IPS-15b (cell line): ENCODE measurements around the gene SLC25A20.

Source experiments
- H3K27me3 ChIP-seq: one replicate; pipeline ENCODE4 v1.6.1; 2013; ENCODE audit warnings: low read length; ENCODE audit not compliant: control insufficient read depth, insufficient read depth
- H3K36me3 ChIP-seq: one replicate; pipeline ENCODE4 v1.6.1; 2013; ENCODE audit warnings: low read length; ENCODE audit not compliant: control insufficient read depth, insufficient read depth
- H3K4me1 ChIP-seq: one replicate; pipeline ENCODE4 v1.6.1; 2013; ENCODE audit warnings: mild to moderate bottlenecking, low read length; ENCODE audit not compliant: control insufficient read depth, insufficient read depth
- H3K4me3 ChIP-seq: one replicate; pipeline ENCODE4 v1.5.1; 2013; ENCODE audit warnings: low read depth, low read length
- H3K9ac ChIP-seq: one replicate; pipeline ENCODE4 v1.6.1; 2013; ENCODE audit warnings: low read depth, mild to moderate bottlenecking, low read length
- H3K9me3 ChIP-seq: one replicate; pipeline ENCODE4 v1.6.1; 2013; ENCODE audit warnings: mild to moderate bottlenecking, low read length; ENCODE audit not compliant: control insufficient read depth, insufficient read depth

The SLC25A20 gene

DNA sequence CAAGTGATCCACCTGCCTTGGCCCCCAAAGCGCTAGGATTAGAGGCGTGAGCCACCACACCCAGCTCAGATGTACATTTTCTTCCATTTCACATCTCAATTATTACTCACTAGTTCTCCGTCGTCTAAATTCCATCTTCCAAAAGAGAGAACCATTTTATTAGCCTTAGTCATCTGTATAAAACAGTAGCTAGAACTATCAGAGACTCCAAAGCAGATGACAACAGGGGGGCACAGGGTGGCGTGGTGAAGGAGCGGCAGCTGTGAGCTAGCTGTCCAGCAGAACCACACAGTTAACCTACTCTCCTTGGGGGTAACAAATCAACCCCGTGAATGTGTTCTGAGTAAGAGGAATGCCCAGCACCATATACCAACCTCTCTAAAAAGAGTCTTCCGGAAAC is 7.1 kb downstream of the SLC25A20 start:
- Histone ChIP-seq H3K36me3 (no peaks in the 10 kb centered on the region), H3K4me1 (no peaks in the 10 kb centered on the region), H3K9ac (no peak overlapping the region), H3K27me3 (no peaks in the 10 kb centered on the region), H3K9me3 (no peaks in the 10 kb centered on the region), H3K4me3 (no peak overlapping the region)

DNA sequence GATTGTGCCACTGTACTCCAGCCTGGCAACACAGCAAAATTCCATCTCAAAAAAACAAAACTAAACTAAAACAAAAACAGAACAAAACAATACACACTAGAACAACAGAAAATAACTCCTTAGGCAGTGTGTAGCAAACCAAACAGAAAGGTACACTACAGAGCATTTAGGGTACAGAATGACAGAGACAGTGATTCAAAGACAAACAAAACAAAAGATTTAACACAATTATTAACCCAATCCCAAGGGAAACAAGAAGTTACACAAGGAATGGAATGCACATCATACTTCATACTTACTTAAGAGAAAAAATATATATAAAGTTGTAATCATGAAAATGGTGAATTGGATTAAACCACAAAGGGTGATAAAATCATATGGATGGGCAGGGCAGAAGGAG is 12.9 kb downstream of the SLC25A20 start:
- H3K9ac ChIP-seq, result no peak overlapping the region
- no peaks in the 10 kb centered on the region for H3K4me1 ChIP-seq
- H3K36me3 ChIP-seq, result no peaks in the 10 kb centered on the region
- H3K4me3 ChIP-seq, result no peak overlapping the region
- no peaks in the 10 kb centered on the region for H3K27me3 ChIP-seq
- no peaks in the 10 kb centered on the region for H3K9me3 ChIP-seq

DNA sequence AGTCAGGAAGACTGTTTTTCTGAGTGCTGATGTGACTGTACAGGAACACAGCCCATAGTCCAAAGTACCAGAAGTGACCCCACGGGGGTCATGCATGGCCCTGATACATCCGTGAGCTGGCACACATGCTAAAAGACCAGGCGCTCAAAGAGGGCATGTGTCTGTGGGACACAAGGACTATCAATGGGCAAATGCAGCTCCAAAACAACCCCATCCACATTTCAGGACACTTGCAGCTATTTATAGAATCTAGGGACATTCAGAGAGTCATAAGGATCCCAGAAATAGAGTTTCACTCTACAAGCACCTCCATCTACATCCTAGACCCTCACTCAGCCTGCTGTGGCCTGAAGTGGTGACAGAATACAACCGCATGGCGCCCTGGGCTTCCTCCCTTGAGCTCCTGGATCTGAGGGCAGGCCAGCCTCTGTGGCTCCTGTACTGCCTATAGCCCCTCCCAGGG is 17.0 kb downstream of the SLC25A20 start:
- H3K9ac ChIP-seq, result no peak overlapping the region

DNA sequence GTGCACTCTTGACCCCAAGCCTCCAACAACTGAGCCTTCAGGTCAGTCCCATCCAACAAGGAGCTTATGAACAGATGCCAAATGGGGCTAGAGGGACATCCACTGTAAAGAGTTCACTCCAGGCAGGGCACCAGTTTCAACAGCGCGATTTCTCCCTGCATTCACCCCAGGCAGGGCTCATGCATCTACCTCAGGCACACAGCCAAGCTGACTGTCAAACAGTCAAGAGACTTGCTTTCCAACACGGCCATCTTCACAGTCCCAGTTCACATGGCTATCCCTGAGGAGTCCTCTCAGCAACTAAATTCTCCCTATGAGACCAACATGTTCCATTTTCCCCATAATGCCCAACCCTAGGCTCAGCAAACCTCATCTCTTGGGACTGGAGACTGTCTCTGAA is 17.7 kb downstream of the SLC25A20 start:
- no peaks in the 10 kb centered on the region for H3K4me1 ChIP-seq
- no peak overlapping the region for H3K4me3 ChIP-seq
- no peak overlapping the region for H3K9ac ChIP-seq
- no peaks in the 10 kb centered on the region for H3K9me3 ChIP-seq
- no peaks in the 10 kb centered on the region for H3K27me3 ChIP-seq
- H3K36me3 ChIP-seq, result no peaks in the 10 kb centered on the region

More for the DNA sequence above, 17.0 kb downstream of the SLC25A20 start:
- H3K9me3 ChIP-seq, result no peaks in the 10 kb centered on the region
- no peaks in the 10 kb centered on the region for H3K36me3 ChIP-seq
- H3K4me1 ChIP-seq, result no peaks in the 10 kb centered on the region
- no peaks in the 10 kb centered on the region for H3K27me3 ChIP-seq
- no peak overlapping the region for H3K4me3 ChIP-seq

DNA sequence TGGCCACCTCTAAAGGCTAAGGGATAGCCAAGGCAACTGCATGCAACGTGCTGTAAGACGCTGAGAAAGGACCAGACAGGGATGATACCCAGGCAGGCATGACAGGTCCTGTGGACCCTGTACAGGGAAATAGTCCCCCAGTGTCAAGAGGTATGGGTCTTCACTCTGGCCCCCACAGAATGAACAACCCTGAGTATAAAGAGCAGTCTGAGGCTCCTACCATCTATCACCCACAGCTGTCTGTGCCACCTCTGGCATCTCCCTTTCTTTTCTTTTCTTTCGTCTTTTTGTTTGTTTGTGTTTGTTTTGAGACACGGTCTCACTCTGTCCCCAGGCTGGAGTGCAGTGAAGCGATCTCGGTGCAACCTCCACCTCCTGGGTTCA is 18.7 kb downstream of the SLC25A20 start:
- Histone ChIP-seq H3K4me3 (no peak overlapping the region), H3K27me3 (no peaks in the 10 kb centered on the region), H3K36me3 (no peaks in the 10 kb centered on the region), H3K4me1 (no peaks in the 10 kb centered on the region), H3K9me3 (no peaks in the 10 kb centered on the region), H3K9ac (no peak overlapping the region)

DNA sequence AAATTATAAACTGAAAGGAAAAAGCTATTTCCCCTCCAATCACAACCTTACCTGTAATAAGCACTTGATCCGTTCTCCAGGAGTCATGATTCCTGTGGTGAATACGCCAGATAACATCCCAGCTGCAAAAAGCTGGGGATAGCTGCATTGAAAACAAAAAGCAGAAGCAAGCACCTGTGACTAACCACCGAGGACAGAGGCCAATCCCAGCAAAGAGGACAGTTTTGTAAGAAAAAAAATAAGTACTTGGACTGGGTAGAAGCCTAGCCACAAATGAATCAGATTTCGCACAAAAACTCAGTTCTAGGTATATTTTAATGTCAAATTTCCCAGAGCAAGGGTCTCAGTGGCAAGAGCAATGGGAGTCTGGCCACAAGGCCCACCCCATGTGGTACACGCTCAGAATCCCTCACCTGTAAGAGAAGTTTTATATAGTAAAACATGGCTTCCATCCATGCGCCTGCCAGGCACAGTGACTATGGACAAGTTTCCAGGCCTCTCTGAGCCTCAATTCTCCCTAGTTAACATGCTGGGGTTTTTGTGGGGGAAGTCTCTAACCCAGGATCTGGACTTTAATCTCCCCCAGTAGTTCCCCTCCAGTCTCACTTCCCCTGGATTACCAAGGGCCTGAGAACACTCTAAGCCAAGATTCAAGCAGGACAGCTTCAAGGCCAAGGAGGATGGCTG is 19.2 kb downstream of the SLC25A20 start:
- H3K36me3 ChIP-seq, result no peaks in the 10 kb centered on the region
- no peaks in the 10 kb centered on the region for H3K9me3 ChIP-seq
- no peak overlapping the region for H3K4me3 ChIP-seq
- H3K27me3 ChIP-seq, result no peaks in the 10 kb centered on the region
- H3K9ac ChIP-seq, result no peak overlapping the region
- H3K4me1 ChIP-seq, result no peaks in the 10 kb centered on the region

DNA sequence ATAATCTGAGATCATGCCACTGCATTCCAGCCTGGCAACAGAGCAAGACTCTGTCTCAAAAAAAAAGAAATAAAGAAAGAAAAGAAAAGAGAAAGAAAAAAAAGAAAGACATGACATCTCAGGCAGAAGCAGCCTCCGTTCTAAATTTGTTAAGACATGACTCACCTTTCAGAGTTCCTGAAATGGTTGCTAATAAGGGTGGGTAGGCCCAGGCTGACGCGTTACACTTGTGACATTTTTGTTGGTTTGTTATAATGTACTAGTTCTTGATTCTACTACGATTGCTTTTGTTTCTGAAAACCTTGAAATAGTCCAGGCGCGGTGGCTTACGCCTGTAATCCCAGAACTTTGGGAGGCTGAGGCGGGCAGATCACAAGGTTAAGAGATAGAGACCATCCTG is 21.0 kb downstream of the SLC25A20 start:
- Histone ChIP-seq H3K36me3 (no peaks in the 10 kb centered on the region), H3K9ac (no peak overlapping the region), H3K4me3 (no peak overlapping the region), H3K27me3 (no peaks in the 10 kb centered on the region), H3K9me3 (no peaks in the 10 kb centered on the region), H3K4me1 (no peaks in the 10 kb centered on the region)

DNA sequence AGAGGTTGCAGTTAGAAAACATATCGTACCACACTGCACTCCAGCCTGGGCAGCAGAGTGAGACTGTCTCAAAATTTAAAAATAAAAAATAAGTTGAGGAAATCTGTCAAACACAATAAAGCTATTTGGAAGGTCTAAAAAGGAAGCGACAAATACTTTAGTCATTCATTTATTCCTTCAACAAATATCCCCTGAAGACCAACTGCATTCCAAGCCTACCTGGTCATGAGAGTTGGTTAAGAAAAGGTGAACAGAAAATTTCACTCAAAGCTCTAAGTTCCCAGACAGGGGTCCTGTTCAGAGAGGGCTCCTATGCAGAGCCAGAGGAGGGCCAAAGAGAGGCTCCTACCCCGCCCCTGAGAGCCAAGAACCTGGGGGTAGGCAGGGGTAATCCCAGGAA is 35.6 kb downstream of the SLC25A20 start:
- Histone ChIP-seq H3K9ac (no peak overlapping the region), H3K9me3 (no peaks in the 10 kb centered on the region), H3K4me3 (no peak overlapping the region), H3K27me3 (no peaks in the 10 kb centered on the region), H3K4me1 (no peaks in the 10 kb centered on the region), H3K36me3 (no peaks in the 10 kb centered on the region)

DNA sequence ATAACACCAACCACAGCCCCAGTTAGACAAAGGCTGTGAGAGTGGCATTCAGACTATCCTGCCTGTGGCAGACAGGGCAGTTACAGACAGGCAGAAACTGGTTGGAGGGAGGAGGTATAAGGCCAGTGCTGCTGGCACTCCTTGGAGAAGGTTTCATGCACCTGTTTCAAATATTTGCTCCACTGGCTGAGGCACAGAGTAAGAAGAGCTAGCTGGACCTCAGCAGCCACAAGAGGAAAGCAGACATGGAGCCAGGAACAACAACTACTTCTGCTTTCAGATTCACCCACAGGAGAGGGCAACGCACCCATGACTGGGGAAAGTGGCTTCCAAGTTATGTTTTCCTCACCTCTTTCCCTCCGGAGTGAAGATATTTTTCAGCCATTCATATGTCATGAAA is 39.5 kb downstream of the SLC25A20 start:
- Histone ChIP-seq H3K9me3 (no peaks in the 10 kb centered on the region), H3K36me3 (no peaks in the 10 kb centered on the region), H3K4me3 (no peak overlapping the region), H3K4me1 (no peaks in the 10 kb centered on the region), H3K27me3 (no peaks in the 10 kb centered on the region), H3K9ac (no peak overlapping the region)

DNA sequence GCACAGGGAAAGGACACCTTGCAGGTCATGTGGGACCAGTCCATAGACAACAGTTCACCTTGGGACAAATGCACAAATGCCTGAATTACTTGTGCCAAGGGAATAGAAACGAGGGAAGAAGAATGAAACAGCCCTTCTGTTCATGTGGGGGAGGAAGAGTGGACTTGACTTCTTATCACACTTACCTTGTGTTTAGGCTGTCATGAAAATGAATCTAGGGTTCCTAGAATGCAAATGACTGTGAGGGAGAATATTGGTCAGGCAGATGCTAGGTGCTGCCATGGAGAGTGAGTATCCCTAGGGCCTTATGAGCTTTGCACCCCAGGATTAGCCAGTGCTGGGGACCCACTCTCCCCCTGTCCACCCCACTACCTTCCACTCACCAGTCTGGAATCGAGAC is 40.0 kb downstream of the SLC25A20 start:
- H3K9me3 ChIP-seq, result no peaks in the 10 kb centered on the region
- H3K27me3 ChIP-seq, result no peaks in the 10 kb centered on the region
- H3K9ac ChIP-seq, result no peak overlapping the region
- H3K4me1 ChIP-seq, result no peaks in the 10 kb centered on the region
- H3K4me3 ChIP-seq, result no peak overlapping the region
- H3K36me3 ChIP-seq, result no peaks in the 10 kb centered on the region

DNA sequence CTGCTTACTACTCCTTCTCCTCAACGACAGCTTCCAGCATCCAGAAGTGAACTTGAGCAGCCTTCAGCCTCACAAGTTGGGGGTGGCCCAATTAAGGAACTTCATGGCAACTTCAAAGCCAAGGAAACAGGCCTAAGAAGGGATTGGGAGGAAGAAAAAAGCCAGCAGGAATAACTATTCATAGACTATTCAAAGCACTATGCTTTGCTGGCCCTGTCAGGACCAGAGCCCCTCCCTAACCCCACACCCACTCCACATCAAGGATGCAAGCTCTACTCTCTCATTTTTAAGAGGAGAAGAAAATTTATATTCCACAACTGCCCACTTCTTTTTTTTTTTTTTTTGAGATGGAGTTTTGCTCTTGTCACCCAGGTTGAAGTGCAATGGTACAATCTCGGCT is 41.0 kb downstream of the SLC25A20 start:
- no peak overlapping the region for H3K9ac ChIP-seq
- no peaks in the 10 kb centered on the region for H3K9me3 ChIP-seq
- no peak overlapping the region for H3K4me3 ChIP-seq
- H3K36me3 ChIP-seq, result no peaks in the 10 kb centered on the region
- H3K4me1 ChIP-seq, result no peaks in the 10 kb centered on the region
- H3K27me3 ChIP-seq, result no peaks in the 10 kb centered on the region

DNA sequence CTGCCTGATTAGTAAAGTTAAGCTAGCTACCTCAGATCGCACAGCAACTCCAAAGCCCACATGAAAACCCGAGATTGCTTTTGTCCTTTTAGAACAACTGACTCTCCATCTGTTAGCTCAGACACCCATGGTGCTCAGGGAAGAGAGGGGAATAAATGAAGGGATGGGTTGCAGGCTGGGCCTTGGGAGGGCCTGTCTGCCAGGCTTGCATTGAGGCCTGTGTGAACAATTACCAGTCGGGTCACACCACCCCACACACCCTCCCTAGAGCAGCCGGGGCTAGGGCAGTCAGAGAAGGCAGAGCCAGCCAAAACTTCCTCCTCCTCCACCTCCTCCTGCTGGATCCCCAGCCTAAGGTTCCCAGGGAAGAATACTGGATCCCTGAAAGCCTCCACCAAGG is 42.2 kb downstream of the SLC25A20 start:
- Histone ChIP-seq H3K27me3 (no peaks in the 10 kb centered on the region), H3K4me3 (no peak overlapping the region), H3K9ac (no peak overlapping the region), H3K36me3 (no peaks in the 10 kb centered on the region), H3K9me3 (no peaks in the 10 kb centered on the region), H3K4me1 (no peaks in the 10 kb centered on the region)
